HL-60 (cell line): ENCODE measurements around the gene TGM4.

Experiments used
- DNase-seq, 2 experiments: peaks; one replicate each; pipeline ENCODE4 v3.0.0-alpha.2; 2010 to 2020; ENCODE audit warnings: low read depth in 1 of 2, low spot score in 1 of 2
- H3K27ac ChIP-seq: fragments of 250-450 bp; sonication (Bioruptor Pico); replicated peaks from 2 replicates; pipeline ENCODE4 v1.5.1; 2020; ENCODE audit warnings: mild to moderate bottlenecking, moderate library complexity
- H3K27me3 ChIP-seq: fragments of 250-450 bp; sonication (Bioruptor Pico); 2 replicates; pipeline ENCODE4 v1.5.1; 2021; ENCODE audit warnings: mild to moderate bottlenecking, moderate library complexity; ENCODE audit not compliant: insufficient read depth, poor library complexity, severe bottlenecking
- H3K4me3 ChIP-seq: replicated peaks from 2 replicates; pipeline ENCODE4 v1.5.1; 2011; ENCODE audit warnings: mild to moderate bottlenecking, control low read depth, low read length; ENCODE audit not compliant: insufficient read depth
- GABPA ChIP-seq: IDR thresholded peaks from 2 replicates; pipeline ENCODE4 v1.6.1; 2012; ENCODE audit warnings: low read depth
- POLR2AphosphoS5 ChIP-seq: IDR thresholded peaks from 2 replicates; pipeline ENCODE4 v1.6.1; 2012; ENCODE audit warnings: low read depth
- SPI1 ChIP-seq: IDR thresholded peaks from 2 replicates; pipeline ENCODE4 v1.6.1; 2012; ENCODE audit warnings: low read depth, mild to moderate bottlenecking, borderline replicate concordance
- TF ChIP-seq, protein P1 (sequence below): IDR thresholded peaks from one replicate; pipeline ENCODE4 v1.5.1; 2011; ENCODE audit warnings: low read length, control low read depth, inconsistent platforms; ENCODE audit not compliant: insufficient read depth
- TF ChIP-seq, protein P2 (sequence below): IDR thresholded peaks from 2 replicates; pipeline ENCODE4 v1.6.1; 2012; ENCODE audit warnings: low read depth; ENCODE audit not compliant: insufficient replicate concordance

Gene TGM4

DNA sequence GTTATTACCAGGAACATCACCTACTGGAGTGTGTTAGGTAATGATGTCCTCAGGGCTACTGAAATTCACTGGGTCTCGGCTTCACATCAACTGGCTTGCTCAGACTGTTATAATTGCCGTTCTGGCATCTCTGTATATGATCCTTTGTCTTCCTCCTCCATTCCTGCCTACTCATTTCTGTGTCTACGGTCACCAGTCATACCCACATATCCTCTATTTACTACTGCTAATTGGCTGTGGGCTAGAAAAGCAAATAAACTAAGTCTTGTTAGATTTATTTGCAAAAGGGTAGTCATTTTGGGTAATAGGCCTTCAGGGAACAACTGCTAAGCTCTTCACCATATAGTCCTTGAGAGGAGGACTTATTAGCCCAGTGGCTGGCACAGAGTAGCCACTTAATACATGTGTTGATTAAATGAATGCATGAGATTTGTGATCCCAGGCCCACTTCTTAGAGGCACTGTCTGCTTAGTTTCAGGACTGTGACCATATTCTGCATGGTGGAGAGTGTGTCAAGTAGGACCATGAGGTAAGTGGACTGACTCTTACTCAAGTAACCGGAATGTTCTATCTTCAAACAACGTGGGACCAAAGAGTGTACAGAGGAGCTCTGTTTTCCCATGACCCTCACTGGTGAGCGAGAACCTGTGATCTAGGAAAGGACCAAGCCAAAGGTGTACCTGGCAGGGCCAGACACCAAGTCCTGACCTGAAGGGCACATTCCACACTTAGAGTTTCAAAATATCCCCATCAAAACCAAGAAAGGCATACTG, 88.4 kb downstream of the TGM4 start:
- TF ChIP-seq, protein P1, sequence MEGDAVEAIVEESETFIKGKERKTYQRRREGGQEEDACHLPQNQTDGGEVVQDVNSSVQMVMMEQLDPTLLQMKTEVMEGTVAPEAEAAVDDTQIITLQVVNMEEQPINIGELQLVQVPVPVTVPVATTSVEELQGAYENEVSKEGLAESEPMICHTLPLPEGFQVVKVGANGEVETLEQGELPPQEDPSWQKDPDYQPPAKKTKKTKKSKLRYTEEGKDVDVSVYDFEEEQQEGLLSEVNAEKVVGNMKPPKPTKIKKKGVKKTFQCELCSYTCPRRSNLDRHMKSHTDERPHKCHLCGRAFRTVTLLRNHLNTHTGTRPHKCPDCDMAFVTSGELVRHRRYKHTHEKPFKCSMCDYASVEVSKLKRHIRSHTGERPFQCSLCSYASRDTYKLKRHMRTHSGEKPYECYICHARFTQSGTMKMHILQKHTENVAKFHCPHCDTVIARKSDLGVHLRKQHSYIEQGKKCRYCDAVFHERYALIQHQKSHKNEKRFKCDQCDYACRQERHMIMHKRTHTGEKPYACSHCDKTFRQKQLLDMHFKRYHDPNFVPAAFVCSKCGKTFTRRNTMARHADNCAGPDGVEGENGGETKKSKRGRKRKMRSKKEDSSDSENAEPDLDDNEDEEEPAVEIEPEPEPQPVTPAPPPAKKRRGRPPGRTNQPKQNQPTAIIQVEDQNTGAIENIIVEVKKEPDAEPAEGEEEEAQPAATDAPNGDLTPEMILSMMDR = no peak
- TF ChIP-seq GABPA (no peak), POLR2AphosphoS5 (no peak)
- TF ChIP-seq, protein P2, sequence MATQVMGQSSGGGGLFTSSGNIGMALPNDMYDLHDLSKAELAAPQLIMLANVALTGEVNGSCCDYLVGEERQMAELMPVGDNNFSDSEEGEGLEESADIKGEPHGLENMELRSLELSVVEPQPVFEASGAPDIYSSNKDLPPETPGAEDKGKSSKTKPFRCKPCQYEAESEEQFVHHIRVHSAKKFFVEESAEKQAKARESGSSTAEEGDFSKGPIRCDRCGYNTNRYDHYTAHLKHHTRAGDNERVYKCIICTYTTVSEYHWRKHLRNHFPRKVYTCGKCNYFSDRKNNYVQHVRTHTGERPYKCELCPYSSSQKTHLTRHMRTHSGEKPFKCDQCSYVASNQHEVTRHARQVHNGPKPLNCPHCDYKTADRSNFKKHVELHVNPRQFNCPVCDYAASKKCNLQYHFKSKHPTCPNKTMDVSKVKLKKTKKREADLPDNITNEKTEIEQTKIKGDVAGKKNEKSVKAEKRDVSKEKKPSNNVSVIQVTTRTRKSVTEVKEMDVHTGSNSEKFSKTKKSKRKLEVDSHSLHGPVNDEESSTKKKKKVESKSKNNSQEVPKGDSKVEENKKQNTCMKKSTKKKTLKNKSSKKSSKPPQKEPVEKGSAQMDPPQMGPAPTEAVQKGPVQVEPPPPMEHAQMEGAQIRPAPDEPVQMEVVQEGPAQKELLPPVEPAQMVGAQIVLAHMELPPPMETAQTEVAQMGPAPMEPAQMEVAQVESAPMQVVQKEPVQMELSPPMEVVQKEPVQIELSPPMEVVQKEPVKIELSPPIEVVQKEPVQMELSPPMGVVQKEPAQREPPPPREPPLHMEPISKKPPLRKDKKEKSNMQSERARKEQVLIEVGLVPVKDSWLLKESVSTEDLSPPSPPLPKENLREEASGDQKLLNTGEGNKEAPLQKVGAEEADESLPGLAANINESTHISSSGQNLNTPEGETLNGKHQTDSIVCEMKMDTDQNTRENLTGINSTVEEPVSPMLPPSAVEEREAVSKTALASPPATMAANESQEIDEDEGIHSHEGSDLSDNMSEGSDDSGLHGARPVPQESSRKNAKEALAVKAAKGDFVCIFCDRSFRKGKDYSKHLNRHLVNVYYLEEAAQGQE = no peak
- H3K27ac ChIP-seq = peak overlapping the region; percentile 89
- no peak for DNase-seq
- no peaks in the 10 kb centered on the region for H3K27me3 ChIP-seq
- H3K4me3 ChIP-seq = no peak overlapping the region

DNA sequence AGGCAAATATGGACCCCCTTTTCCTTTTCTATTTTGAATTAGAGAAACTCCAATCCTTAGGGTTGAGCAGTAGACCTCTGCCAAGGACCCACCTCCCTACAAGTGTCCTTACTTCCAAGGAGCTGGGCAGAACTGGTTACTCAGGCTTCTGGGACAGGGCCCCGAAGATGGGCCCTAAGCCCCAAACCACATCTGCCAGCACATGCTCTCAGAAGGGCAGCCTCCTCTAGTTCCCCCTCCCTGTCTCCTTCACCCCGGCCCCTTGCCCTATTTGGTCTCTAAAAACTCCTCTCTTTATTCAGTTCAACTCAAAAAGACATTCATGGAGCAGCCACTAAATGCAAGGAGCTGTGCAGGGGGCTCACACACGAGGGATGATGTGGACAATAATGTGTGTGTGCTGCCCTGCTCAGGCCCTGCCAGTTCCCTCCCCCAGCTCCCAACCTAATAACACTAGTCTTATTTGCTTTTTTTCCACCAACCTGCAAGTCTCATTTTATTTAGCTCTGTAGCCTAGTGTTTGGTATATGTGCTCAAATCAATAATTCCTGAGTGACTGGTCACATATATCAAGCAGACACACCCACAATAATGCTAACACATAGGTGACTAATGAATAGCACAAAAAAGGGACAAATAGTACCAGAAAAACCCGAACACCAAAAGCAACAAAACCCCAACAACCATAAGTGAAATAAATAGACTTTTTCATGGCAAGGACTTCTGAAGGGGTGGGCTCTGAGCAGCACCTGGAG, 89.3 kb downstream of the TGM4 start:
- no peaks in the 10 kb centered on the region for H3K27me3 ChIP-seq
- H3K4me3 ChIP-seq = no peak overlapping the region
- TF ChIP-seq, protein P2 = no peak
- TF ChIP-seq, protein P1 = no peak
- TF ChIP-seq POLR2AphosphoS5 (no peak), SPI1 (no peak), GABPA (no peak)
- peak in 1 of 2 experiments; percentile 58 for DNase-seq
- peak overlapping the region; percentile 89 for H3K27ac ChIP-seq
